Omental fat pad (tissue), 4 donors: Measurements from ENCODE around the gene GNG8. TPM values are rescaled to one million over a fixed set of nuclear protein-coding genes. Genes with fewer than 3 reads are reported as not detected.

ENCODE experiments used
- ATAC-seq: fragments of 150-250 bp; one replicate; pipeline ENCODE4 v1.9.1; 2016; ENCODE audit warnings: mild to moderate bottlenecking, moderate library complexity; ENCODE audit not compliant: low FRiP score
- DNase-seq: peaks from one replicate; pipeline ENCODE4 v3.0.0-alpha.2; 2019; ENCODE audit warnings: low spot score
- CTCF ChIP-seq, 3 donors: fragments of 450-650 bp; IDR thresholded peaks; one replicate each; pipeline ENCODE4 v1.5.1; 2016 to 2017; ENCODE audit warnings: antibody characterized with exemption in 3 of 3, mild to moderate bottlenecking in 3 of 3, moderate library complexity in 2 of 3
- total RNA-seq, 4 donors: library from RNA; depleted of rRNA; stranded (reverse); fragments of >200 nt; gene quantifications; one replicate each; pipeline ENCODE4 v1.1.0, GENCODE V29; 2016

GNG8 gene
- total RNA-seq, result not detected

GRCh38 chr19:46635920-46636761 is at the start of gene GNG8:
Gene GNG8, minus strand, starts transcription at chr19:46636202. Its CDS starts 1,520 bp downstream, at chr19:46634682.
- ATAC-seq (no peak), DNase-seq (no peak)
- no peak for TF ChIP-seq CTCF (IDR thresholded peaks at IDR 0.05)

- TF ChIP-seq CTCF (IDR thresholded peaks at IDR 0.05), result no peak
- ATAC-seq (no peak), DNase-seq (no peak)
Measured at GRCh38 chr19:46685189-46685588, 49.2 kb upstream of the GNG8 start.

- no peak for TF ChIP-seq CTCF (IDR thresholded peaks at IDR 0.05)
- DNase-seq (no peak), ATAC-seq (no peak)
Measured at GRCh38 chr19:46678110-46678732, 42.2 kb upstream of the GNG8 start.

- TF ChIP-seq CTCF (IDR thresholded peaks at IDR 0.05), result no peak
- ATAC-seq (no peak), DNase-seq (no peak)
Measured at GRCh38 chr19:46674416-46675178, 38.6 kb upstream of the GNG8 start.

- no peak for TF ChIP-seq CTCF (IDR thresholded peaks at IDR 0.05)
- ATAC-seq (no peak), DNase-seq (no peak)
Measured at GRCh38 chr19:46670813-46671212, 34.8 kb upstream of the GNG8 start.

- TF ChIP-seq CTCF (IDR thresholded peaks at IDR 0.05), result no peak
- ATAC-seq, result no peak
- DNase-seq, result no peak
Measured at GRCh38 chr19:46668662-46669061, 32.7 kb upstream of the GNG8 start.
